Endothelial cell of umbilical vein (primary cell): ENCODE data around the gene PLIN5. TPM values are rescaled to one million over a fixed set of nuclear protein-coding genes. Genes with fewer than 3 reads are reported as not detected.

Experiments used
- BruUV-seq: library from RNA; stranded (reverse); fragments of 400-500 nt; replicated peaks from 2 replicates; lab custom pipeline; 2021; lab: Mats Ljungman, UMichigan
- CTCF ChIA-PET: fragments of 300-600, 350-600 bp; sonication (Branson Sonifier 250); formaldehyde crosslinking; loops from one replicate; lab custom pipeline; 2021; ENCODE audit warnings: antibody characterized with exemption, inconsistent platforms; lab: Charles Lee
- POLR2A ChIA-PET: fragments of 300-600, 350-600 bp; sonication (Branson Sonifier 250); formaldehyde crosslinking; loops from one replicate; lab custom pipeline; 2021; ENCODE audit warnings: antibody characterized with exemption, inconsistent platforms; lab: Charles Lee
- DNase-seq: peaks from one replicate; pipeline ENCODE4 v3.0.0-alpha.2; 2011; ENCODE audit warnings: low read depth, low spot score
- FAIRE-seq: peaks from 2 replicates; lab custom pipeline; 2011; peaks lifted over from hg19 to GRCh38; lab: Jason Lieb, UNC
- H2AFZ ChIP-seq: 2 replicates; pipeline ENCODE4 v1.6.0; 2012; ENCODE audit warnings: low read depth, low read length, control low read depth, inconsistent platforms
- H3K27ac ChIP-seq: 2 replicates; pipeline ENCODE4 v1.5.1; 2011; ENCODE audit warnings: low read depth, mild to moderate bottlenecking, control low read depth, low read length, moderate library complexity; ENCODE audit not compliant: insufficient read depth
- H3K27me3 ChIP-seq, 2 experiments: 2 replicates each; pipeline versions ENCODE4 v1.6.0 to v1.6.1; 2011; ENCODE audit warnings: low read length in 2 of 2, mixed read lengths in 1 of 2; ENCODE audit not compliant: control insufficient read depth in 2 of 2, insufficient read depth in 2 of 2
- H3K36me3 ChIP-seq, 2 experiments: 2 replicates in 1 of 2; 3 replicates in 1 of 2; pipeline ENCODE4 v1.5.1; 2011; ENCODE audit warnings: low read length in 2 of 2, mild to moderate bottlenecking in 1 of 2, moderate library complexity in 1 of 2; ENCODE audit not compliant: control insufficient read depth in 2 of 2, insufficient read depth in 2 of 2; ENCODE audit errors: extremely low read depth in 1 of 2
- H3K4me1 ChIP-seq: 3 replicates; pipeline ENCODE4 v1.5.1; 2011; ENCODE audit warnings: mild to moderate bottlenecking, low read length; ENCODE audit not compliant: control insufficient read depth, insufficient read depth; ENCODE audit errors: extremely low read depth
- H3K4me2 ChIP-seq: 2 replicates; pipeline ENCODE4 v1.6.1; 2011; ENCODE audit warnings: low read length, control low read depth, mixed read lengths; ENCODE audit not compliant: insufficient read depth
- H3K4me3 ChIP-seq, 3 experiments: fragments of 200-600 bp in 1 of 3; sonication (generic), shearing (Covaris generic) in 1 of 3; replicated peaks in 1 of 3; 2 replicates each; pipeline ENCODE4 v1.5.1; 2011 to 2016; ENCODE audit warnings: control low read depth in 3 of 3, low read length in 3 of 3, mild to moderate bottlenecking in 2 of 3, inconsistent platforms in 1 of 3, low read depth in 1 of 3, moderate library complexity in 1 of 3; ENCODE audit not compliant: insufficient read depth in 1 of 3
- H3K79me2 ChIP-seq: 2 replicates; pipeline ENCODE4 v1.6.0; 2012; ENCODE audit warnings: low read length, inconsistent platforms; ENCODE audit not compliant: control insufficient read depth, insufficient read depth
- H3K9ac ChIP-seq: replicated peaks from 2 replicates; pipeline ENCODE3; 2011; ENCODE audit warnings: low read length, control low read depth; ENCODE audit not compliant: insufficient read depth; ENCODE audit errors: extremely low read depth
- H3K9me1 ChIP-seq: replicated peaks from 3 replicates; pipeline ENCODE4 v1.6.0; 2011; ENCODE audit warnings: mild to moderate bottlenecking, low read length; ENCODE audit not compliant: control insufficient read depth, insufficient read depth; ENCODE audit errors: extremely low read depth
- H3K9me3 ChIP-seq: replicated peaks from 2 replicates; pipeline ENCODE4 v1.5.1; 2012; ENCODE audit warnings: low read length, inconsistent platforms; ENCODE audit not compliant: control insufficient read depth, insufficient read depth
- H4K20me1 ChIP-seq: replicated peaks from 2 replicates; pipeline ENCODE3; 2011; ENCODE audit warnings: mild to moderate bottlenecking, low read length; ENCODE audit not compliant: control insufficient read depth, insufficient read depth; ENCODE audit errors: extremely low read depth
- FOS ChIP-seq: IDR thresholded peaks from 2 replicates; pipeline ENCODE4 v1.6.1; 2011; ENCODE audit warnings: mild to moderate bottlenecking, low read length, moderate library complexity, borderline replicate concordance; ENCODE audit not compliant: insufficient read depth
- GATA2 ChIP-seq: IDR thresholded peaks from 2 replicates; pipeline ENCODE4 v1.7.0; 2011; ENCODE audit warnings: low read depth, mild to moderate bottlenecking, moderate library complexity, mixed read lengths, low read length; ENCODE audit not compliant: insufficient read length, insufficient read depth
- JUN ChIP-seq: IDR thresholded peaks from 2 replicates; pipeline ENCODE4 v1.6.1; 2011; ENCODE audit warnings: borderline replicate concordance, low read depth; ENCODE audit not compliant: insufficient read length, insufficient read depth
- MYC ChIP-seq: IDR thresholded peaks from one replicate; pipeline ENCODE4 v1.6.1; 2011; ENCODE audit warnings: mild to moderate bottlenecking, low read depth, low read length
- POLR2A ChIP-seq: IDR thresholded peaks from 2 replicates; pipeline ENCODE4 v1.6.1; 2012; ENCODE audit warnings: low read depth, mild to moderate bottlenecking, control low read depth, low read length
- POLR2AphosphoS5 ChIP-seq: IDR thresholded peaks from 2 replicates; pipeline ENCODE4 v1.6.1; 2012; ENCODE audit warnings: low read depth, mild to moderate bottlenecking, control low read depth, low read length, moderate library complexity; ENCODE audit not compliant: insufficient read depth
- dilution Hi-C: fragments of 300-500 bp; cut with MboI; formaldehyde crosslinking; loops from one replicate; pipeline ENCODE4 v1.15.0; 2019; ENCODE audit warnings: low sequenced_read_pairs; ENCODE audit not compliant: extremely low pct_ligation_motif_present
- intact Hi-C: fragments of 100-400 bp; cut with micrococcal nuclease; formaldehyde crosslinking; loops from one replicate; pipeline ENCODE4 v1.10.0; 2022
- polyA plus RNA-seq, 4 experiments: library from polyadenylated mRNA; depleted of rRNA in 3 of 4; stranded (reverse) in 3 of 4; unstranded in 1 of 4; fragments of >200 nt; gene quantifications; 2 replicates each; pipeline versions ENCODE4 v1.2.1 to v1.2.3, GENCODE V29; 2011 to 2012; ENCODE audit warnings: missing spikeins in 1 of 4
- total RNA-seq: library from RNA; stranded (reverse); gene quantifications from 2 replicates; pipeline ENCODE4 v1.2.3, GENCODE V29; 2021
- TF ChIP-seq, protein P1 (sequence below), 2 donors: IDR thresholded peaks; 1 replicate in 1 of 2; 2 replicates in 1 of 2; pipeline ENCODE4 v1.5.1; 2011; ENCODE audit warnings: low read length in 2 of 2, mild to moderate bottlenecking in 2 of 2, moderate library complexity in 2 of 2, control low read depth in 1 of 2, inconsistent platforms in 1 of 2, low read depth in 1 of 2; ENCODE audit not compliant: insufficient read depth in 1 of 2; ENCODE audit errors: extremely low read depth in 1 of 2
- TF ChIP-seq, protein P2 (sequence below): IDR thresholded peaks from 2 replicates; pipeline ENCODE4 v1.6.1; 2011; ENCODE audit not compliant: insufficient read depth, insufficient read length

PLIN5 gene
- total and polyA plus RNA-seq, 2 donors (not counting 3 experiments of a cell fraction or from before 2014, with no cell fraction given), result 0.17 to 0.24 TPM

DNA sequence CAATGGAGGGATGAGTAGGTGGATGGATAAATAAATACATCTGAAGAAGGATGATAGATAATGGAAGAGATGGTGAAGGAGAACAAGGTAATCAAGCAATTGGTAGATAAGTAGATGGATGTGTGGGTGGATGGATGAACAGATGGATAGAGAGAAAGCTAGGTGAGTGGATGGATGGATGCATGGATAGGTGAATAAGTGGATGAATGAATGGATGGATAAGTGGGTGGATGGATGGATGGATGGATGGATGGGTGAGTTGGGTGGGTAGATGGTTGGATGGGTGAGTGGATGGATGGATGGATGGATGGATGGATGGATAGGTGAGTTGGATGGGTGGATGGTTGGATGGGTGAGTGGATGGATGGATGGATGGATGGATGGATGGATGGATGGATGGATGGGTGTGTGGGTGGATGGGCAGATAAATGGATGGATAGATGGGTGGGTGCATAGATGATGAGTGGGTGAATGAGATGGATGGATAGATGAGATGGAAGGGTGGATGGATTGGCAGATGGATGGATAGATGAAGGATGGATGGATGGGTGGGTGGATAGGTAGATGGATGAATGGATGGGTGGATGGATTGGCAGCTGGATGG is 18.2 kb upstream of the PLIN5 start:
- TF ChIP-seq MYC (no peak), GATA2 (no peak), POLR2A (no peak), JUN (no peak), FOS (no peak), POLR2AphosphoS5 (no peak)
- TF ChIP-seq, protein P1, sequence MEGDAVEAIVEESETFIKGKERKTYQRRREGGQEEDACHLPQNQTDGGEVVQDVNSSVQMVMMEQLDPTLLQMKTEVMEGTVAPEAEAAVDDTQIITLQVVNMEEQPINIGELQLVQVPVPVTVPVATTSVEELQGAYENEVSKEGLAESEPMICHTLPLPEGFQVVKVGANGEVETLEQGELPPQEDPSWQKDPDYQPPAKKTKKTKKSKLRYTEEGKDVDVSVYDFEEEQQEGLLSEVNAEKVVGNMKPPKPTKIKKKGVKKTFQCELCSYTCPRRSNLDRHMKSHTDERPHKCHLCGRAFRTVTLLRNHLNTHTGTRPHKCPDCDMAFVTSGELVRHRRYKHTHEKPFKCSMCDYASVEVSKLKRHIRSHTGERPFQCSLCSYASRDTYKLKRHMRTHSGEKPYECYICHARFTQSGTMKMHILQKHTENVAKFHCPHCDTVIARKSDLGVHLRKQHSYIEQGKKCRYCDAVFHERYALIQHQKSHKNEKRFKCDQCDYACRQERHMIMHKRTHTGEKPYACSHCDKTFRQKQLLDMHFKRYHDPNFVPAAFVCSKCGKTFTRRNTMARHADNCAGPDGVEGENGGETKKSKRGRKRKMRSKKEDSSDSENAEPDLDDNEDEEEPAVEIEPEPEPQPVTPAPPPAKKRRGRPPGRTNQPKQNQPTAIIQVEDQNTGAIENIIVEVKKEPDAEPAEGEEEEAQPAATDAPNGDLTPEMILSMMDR (IDR thresholded peaks at IDR 0.05; ENCODE audit: extremely low read depth in 1 of 2, insufficient read depth in 1 of 2, low read depth in 1 of 2, low read length in 2 of 2), result no peak
- TF ChIP-seq, protein P2, sequence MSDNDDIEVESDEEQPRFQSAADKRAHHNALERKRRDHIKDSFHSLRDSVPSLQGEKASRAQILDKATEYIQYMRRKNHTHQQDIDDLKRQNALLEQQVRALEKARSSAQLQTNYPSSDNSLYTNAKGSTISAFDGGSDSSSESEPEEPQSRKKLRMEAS, result no peak
- no peaks in the 10 kb centered on the region for H3K27me3 ChIP-seq
- no peak for DNase-seq
- H3K79me2 ChIP-seq, result peaks cover 6% of the 10 kb centered on the region
- H3K27ac ChIP-seq, result no peak overlapping the region
- H2AFZ ChIP-seq, result no peak overlapping the region
- dilution Hi-C loops, result no loop called here
- CTCF ChIA-PET, result no interaction called here
- H3K4me3 ChIP-seq, result no peak overlapping the region
- no peaks in the 10 kb centered on the region for H4K20me1 ChIP-seq
- H3K9ac ChIP-seq, result no peak overlapping the region
- POLR2A ChIA-PET, result no interaction called here
- peaks cover 9% of the 10 kb centered on the region for H3K4me1 ChIP-seq
- peaks cover 20 to 62% of the 10 kb centered on the region in 2 experiments for H3K36me3 ChIP-seq
- no TSS peak for BruUV-seq
- H3K4me2 ChIP-seq, result no peak overlapping the region
- H3K9me1 ChIP-seq, result no peaks in the 10 kb centered on the region
- no peaks in the 10 kb centered on the region for H3K9me3 ChIP-seq
- intact Hi-C loops, result no loop called here
- FAIRE-seq, result no peak
